GM12891 (cell line): Measurements from ENCODE around the gene NIPA2.

Source experiments
- POLR2A ChIP-seq: IDR thresholded peaks from 2 replicates; pipeline ENCODE4 v1.6.1; 2011; ENCODE audit warnings: low read depth, low read length, control low read depth
- POLR2AphosphoS5 ChIP-seq: IDR thresholded peaks from 2 replicates; pipeline ENCODE4 v1.6.1; 2011; ENCODE audit warnings: low read depth, low read length, control low read depth

DNA sequence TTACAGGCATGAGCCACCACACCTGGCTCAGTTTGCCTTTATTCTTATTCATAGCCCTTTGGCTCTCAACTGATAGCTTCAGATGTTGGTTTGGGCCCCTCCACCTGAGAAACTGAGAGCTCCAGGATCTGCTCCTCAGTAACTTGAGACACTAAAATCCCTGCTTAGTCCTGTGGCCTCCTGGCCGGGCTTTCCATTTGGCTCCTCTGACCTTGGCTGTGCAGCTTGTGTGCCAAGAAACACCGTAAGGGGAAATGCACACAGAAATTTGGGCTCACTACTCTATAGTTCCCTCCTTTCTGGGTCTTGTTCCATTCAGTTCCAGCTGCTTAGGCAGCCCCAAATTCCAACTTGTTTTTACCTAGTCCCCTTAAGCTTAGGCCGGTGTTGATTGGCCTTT, 24.9 kb downstream of the NIPA2 start:
- TF ChIP-seq POLR2A (no peak), POLR2AphosphoS5 (no peak)
